ENCODE measurements around the gene AR. TPM values are rescaled to one million over a fixed set of nuclear protein-coding genes. Genes with fewer than 3 reads are reported as not detected.

The AR gene
- total and polyA plus RNA-seq, 2 of the 8 experiments (the other 6 are each of a cell fraction or from before 2014, with no cell fraction given), result 7.1 to 10.7 TPM

GRCh38 chrX:67585401-67585800 lies 41.6 kb downstream of the AR start:
- ChIA-PET POLR2A (ENCODE audit: partially characterized antibody) (no interaction called here), CTCF (ENCODE audit: partially characterized antibody) (no interaction called here)
- WGBS, 2 experiments (ENCODE audit: extremely low coverage in 1 of 2, insufficient coverage in 1 of 2, insufficient read length in 1 of 2, insufficient replicate concordance in 2 of 2, low coverage in 1 of 2, low lambda C conversion rate in 2 of 2, missing lambda C conversion rate in 1 of 2), result 80% methylated on average over 3 of the region's 3 CpGs; no CpG with 5 or more reads in 1 of the 2 experiments
- H2BK20ac ChIP-seq (ENCODE audit: low read length), result no peak overlapping the region
- DNase-seq (ENCODE audit: low read depth in 1 of 2, low spot score in 2 of 2) (no peak), FAIRE-seq (no peak)
- H3K79me2 ChIP-seq (ENCODE audit: control insufficient read depth in 1 of 2, insufficient read depth in 2 of 2, low read length in 2 of 2), result no peaks in the 10 kb centered on the region
- H3K23me2 ChIP-seq (ENCODE audit: low read depth, low read length), result no peaks in the 10 kb centered on the region
- H3K4me1 ChIP-seq (replicated peaks in 1 of 4; ENCODE audit: control insufficient read depth in 3 of 4, insufficient read depth in 4 of 4, low read length in 3 of 4), result no peaks in the 10 kb centered on the region; a peak in 1 of 7 replicates
- H3K36me3 ChIP-seq (ENCODE audit: control insufficient read depth in 2 of 4, insufficient read depth in 4 of 4, low read length in 3 of 4), result no peaks in the 10 kb centered on the region
- H4K8ac ChIP-seq (ENCODE audit: extremely low read depth, insufficient read depth, low read length), result no peak overlapping the region
- H3K9me3 ChIP-seq (ENCODE audit: insufficient read depth in 2 of 2, low read depth in 1 of 2, low read length in 1 of 2), result no peaks in the 10 kb centered on the region
- H2BK120ac ChIP-seq (replicated peaks; ENCODE audit: low read depth, low read length), result no peak overlapping the region
- no peak overlapping the region for H2AFZ ChIP-seq (ENCODE audit: low read length)
- H3K4me3 ChIP-seq (ENCODE audit: extremely low read depth in 1 of 4, insufficient read depth in 2 of 4, low read depth in 3 of 4, low read length in 4 of 4), result no peak overlapping the region
- H3K27me3 ChIP-seq (replicated peaks in 1 of 4; ENCODE audit: control insufficient read depth in 3 of 4, extremely low read depth in 1 of 4, insufficient read depth in 3 of 4, low read length in 3 of 4), result no peaks in the 10 kb centered on the region
- H3K4me2 ChIP-seq (ENCODE audit: insufficient read depth in 1 of 2, low read depth in 2 of 2, low read length in 2 of 2), result no peak overlapping the region
- H3K56ac ChIP-seq (replicated peaks; ENCODE audit: insufficient read length, low read depth, low read length), result no peak overlapping the region
- no peaks in the 10 kb centered on the region for H3K79me1 ChIP-seq (ENCODE audit: low read depth, low read length)
- no peak overlapping the region for H2BK5ac ChIP-seq (ENCODE audit: low read depth, low read length)
- H3K18ac ChIP-seq (ENCODE audit: extremely low read depth, low read length), result no peak overlapping the region
- no peak overlapping the region for H2AK5ac ChIP-seq (ENCODE audit: low read depth, low read length)
- H3K4ac ChIP-seq (replicated peaks; ENCODE audit: insufficient read length, low read depth, low read length), result no peak overlapping the region
- no peak overlapping the region for H3K14ac ChIP-seq (ENCODE audit: insufficient read length)
- H4K5ac ChIP-seq (ENCODE audit: insufficient read length, low read depth, low read length), result no peak overlapping the region
- H4K91ac ChIP-seq (replicated peaks; ENCODE audit: insufficient read length, low read length), result no peak overlapping the region
- H4K20me1 ChIP-seq (replicated peaks in 1 of 2; ENCODE audit: control insufficient read depth in 1 of 2, insufficient read depth in 2 of 2, low read length in 2 of 2), result no peaks in the 10 kb centered on the region
- no peak overlapping the region for H2BK12ac ChIP-seq (ENCODE audit: low read depth, low read length)
- H3K23ac ChIP-seq (ENCODE audit: insufficient read length), result no peak overlapping the region
- H3K9ac ChIP-seq (replicated peaks in 1 of 4; ENCODE audit: extremely low read depth in 1 of 4, low read depth in 3 of 4, low read length in 3 of 4), result no peak overlapping the region
- no peak overlapping the region for H2BK15ac ChIP-seq (ENCODE audit: low read length)
- no peak overlapping the region for H3K27ac ChIP-seq (ENCODE audit: low read depth, low read length)
- TF ChIP-seq SP4 (IDR thresholded peaks at IDR 0.05; ENCODE audit: low read length) (no peak), RNF2 (IDR thresholded peaks at IDR 0.05; ENCODE audit: borderline replicate concordance, low read depth, low read length, missing control alignments, poor library complexity, severe bottlenecking) (no peak), POLR2A (IDR thresholded peaks at IDR 0.05; ENCODE audit: control extremely low read depth in 1 of 2, low read depth in 2 of 2, low read length in 2 of 2) (no peak), CHD2 (IDR thresholded peaks at IDR 0.05; ENCODE audit: low read length) (no peak), KDM1A (IDR thresholded peaks at IDR 0.05; ENCODE audit: borderline replicate concordance, low read length) (no peak), SP1 (IDR thresholded peaks at IDR 0.05; ENCODE audit: low read depth, low read length) (no peak), JUN (IDR thresholded peaks at IDR 0.05; ENCODE audit: low read depth, low read length) (no peak), GTF2F1 (IDR thresholded peaks at IDR 0.05; ENCODE audit: borderline replicate concordance, low read depth, low read length) (no peak), BRCA1 (IDR thresholded peaks at IDR 0.05; ENCODE audit: low read depth, low read length) (no peak), CEBPB (IDR thresholded peaks at IDR 0.05; ENCODE audit: low read depth, low read length) (no peak), RAD21 (IDR thresholded peaks at IDR 0.05 in 1 of 2, conservative IDR thresholded peaks at IDR 0.05 in 1 of 2; ENCODE audit: low read depth in 2 of 2, low read length in 2 of 2) (no peak), NRF1 (IDR thresholded peaks at IDR 0.05; ENCODE audit: low read depth, low read length) (no peak), KDM4A (IDR thresholded peaks at IDR 0.05; ENCODE audit: low read depth, low read length, severe bottlenecking) (no peak)
- TF ChIP-seq, protein P1, sequence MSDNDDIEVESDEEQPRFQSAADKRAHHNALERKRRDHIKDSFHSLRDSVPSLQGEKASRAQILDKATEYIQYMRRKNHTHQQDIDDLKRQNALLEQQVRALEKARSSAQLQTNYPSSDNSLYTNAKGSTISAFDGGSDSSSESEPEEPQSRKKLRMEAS (IDR thresholded peaks at IDR 0.05), result no peak
- TF ChIP-seq, protein P2, sequence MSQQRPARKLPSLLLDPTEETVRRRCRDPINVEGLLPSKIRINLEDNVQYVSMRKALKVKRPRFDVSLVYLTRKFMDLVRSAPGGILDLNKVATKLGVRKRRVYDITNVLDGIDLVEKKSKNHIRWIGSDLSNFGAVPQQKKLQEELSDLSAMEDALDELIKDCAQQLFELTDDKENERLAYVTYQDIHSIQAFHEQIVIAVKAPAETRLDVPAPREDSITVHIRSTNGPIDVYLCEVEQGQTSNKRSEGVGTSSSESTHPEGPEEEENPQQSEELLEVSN (IDR thresholded peaks at IDR 0.05), result no peak

All from H1 (cell line).